Left colon (tissue), 2 donors: ENCODE data around the gene ITPKC. TPM values are rescaled to one million over a fixed set of nuclear protein-coding genes. Genes with fewer than 3 reads are reported as not detected.
"Not testable (repeated sequence)": the region's sequence is repeated elsewhere in the genome, so short reads cannot be mapped to it uniquely, and the experiment has no call there.

ENCODE experiments used
- ATAC-seq: fragments of 200-7000 bp; cut with Tn5 transposase; one replicate; pipeline ENCODE4 v1.9.1; 2020; ENCODE audit warnings: mild to moderate bottlenecking, moderate library complexity
- DNase-seq, 2 donors: peaks; one replicate each; pipeline ENCODE4 v3.0.0-alpha.2; 2020
- intact Hi-C, 2 donors: fragments of 100-400 bp; cut with DNase I in 1 of 2; cut with micrococcal nuclease in 1 of 2; formaldehyde crosslinking; loops; one replicate each; pipeline versions ENCODE4 v1.11.2 to v1.14.0; 2022; cut with DNase I, micrococcal nuclease
- total RNA-seq, 2 donors: library from RNA; stranded (reverse); fragmentation: NEBNext Ultra II Directional; extraction: Animal tissue kit (Norgen Biotek cat#: 25700); gene quantifications; one replicate each; pipeline ENCODE4 v1.2.1, GENCODE V29; 2021
- donor health status: DM: no; HTN: no; CAD: no.
- donor health status: DM: yes; HTN: yes; CAD: no.

ITPKC gene
- total RNA-seq, 2 donors from 2014 or later = 24.3 to 24.5 TPM

DNA sequence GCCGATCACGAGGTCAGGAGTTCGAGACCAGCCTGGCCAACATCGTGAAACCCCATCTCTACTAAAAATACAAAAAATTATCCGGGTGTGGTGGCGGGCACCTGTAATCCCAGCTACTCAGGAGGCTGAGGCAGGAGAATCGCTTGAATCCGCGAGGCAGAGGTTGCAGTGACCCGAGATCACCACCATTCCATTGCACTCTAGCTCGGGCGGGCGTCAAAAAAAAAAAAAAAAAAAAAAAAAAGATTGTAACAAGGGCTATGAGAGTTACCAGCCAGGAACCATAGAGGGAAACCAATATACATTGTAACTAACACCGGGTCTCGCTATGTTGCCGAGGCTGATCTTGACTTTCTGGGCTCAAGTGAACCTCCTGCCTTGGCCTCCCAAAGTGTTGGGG, 15.4 kb downstream of the ITPKC start:
- intact Hi-C loops, DNase-seq, ATAC-seq: not testable (repeated sequence)

DNA sequence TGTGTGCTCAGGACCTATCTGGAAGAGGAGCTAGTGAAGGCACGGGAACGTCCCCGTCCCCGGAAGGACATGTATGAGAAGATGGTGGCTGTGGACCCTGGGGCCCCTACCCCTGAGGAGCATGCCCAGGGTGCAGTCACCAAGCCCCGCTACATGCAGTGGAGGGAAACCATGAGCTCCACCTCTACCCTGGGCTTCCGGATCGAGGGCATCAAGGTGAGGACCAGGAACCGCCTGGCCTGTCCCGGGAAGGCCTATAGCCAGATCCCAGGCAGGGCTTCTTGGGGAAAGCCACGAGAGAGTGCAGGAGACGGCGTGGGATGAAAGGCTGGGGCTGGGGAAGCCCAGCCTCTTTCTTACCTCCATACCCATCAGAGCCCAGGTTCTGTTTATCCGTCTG, 16.2 kb downstream of the ITPKC start:
- ATAC-seq (no peak), DNase-seq (no peak)
- intact Hi-C loops = no loop called here

DNA sequence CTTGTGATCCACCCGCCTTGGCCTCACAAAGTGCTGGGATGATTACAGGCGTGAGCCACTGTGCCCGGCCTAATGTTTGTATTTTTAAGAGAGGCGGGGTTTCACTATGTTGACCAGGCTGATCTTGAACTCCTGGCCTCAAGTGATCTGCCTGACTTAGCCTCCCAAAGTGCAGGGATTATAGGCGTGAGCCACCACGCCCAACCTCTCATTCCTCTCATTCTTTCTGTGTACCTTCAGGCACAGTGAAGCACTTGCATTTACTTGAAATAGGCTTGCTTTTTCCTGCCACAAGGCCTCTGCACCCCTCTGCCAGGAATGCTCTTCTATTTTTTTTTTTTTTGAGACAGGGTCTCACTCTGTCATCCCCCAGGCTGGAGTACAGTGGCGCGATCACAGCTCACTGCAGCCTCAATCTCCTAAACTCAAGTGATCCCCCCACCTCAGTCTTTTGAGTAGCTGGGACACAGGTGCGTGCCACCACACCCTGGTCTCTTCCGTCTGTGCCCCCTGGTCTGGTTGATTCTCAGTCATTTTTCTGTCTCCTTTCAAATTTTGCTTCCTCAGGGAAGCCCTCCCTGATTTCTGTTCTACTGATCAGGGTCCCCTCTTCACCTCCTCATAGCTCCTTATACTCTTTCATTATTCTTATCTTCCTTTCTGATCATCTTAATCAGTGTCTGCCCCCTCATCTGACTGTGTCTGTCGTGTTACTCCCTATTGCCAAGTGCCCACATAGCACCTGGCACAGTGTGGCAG, 18.3 kb downstream of the ITPKC start:
- intact Hi-C loops = no loop called here
- ATAC-seq (peak; percentile 54), DNase-seq (no peak)

DNA sequence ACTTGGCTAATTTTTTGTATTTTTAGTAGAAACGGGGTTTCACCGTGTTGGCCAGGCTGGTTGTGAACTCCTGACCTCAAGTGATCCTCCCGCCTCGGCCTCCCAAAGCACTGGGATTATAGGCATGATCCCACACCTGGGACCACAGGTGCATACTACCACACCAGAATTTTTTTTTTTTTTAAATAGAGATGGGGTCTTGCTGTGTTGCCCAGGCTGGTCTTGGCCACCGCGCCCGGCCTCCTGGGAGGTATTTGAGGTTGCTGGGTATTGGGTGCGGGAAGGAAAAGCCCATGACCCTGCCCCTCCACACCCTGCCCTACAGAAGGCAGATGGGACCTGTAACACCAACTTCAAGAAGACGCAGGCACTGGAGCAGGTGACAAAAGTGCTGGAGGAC, 19.7 kb downstream of the ITPKC start:
- no peak for DNase-seq
- no peak for ATAC-seq
- intact Hi-C loops = no loop called here

DNA sequence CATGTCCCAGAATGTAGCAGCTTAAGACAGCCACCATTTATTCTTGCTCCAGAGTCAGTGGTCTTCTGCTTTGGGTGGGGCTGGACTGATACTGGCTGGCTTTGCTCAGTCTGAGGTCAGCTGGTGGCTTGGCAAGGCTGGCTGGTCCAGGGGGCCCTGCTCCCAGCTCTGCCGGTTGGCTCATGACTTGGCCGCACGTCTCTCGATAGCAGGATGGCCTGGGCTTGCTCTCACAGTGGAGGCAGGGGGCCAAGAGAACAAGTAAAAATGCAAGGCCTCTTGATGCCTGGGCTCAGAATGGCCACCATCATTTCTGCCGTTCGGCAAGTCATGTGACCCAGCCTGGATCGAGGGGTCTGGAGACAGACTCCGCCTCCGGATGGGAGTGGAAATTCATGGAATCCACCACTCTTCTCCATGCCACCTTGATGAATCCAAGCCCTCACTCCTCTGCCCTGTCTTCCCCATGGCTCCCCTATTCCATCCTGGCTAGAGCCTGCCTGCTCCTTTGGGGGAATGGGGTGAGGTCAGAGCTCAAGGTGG, 20.3 kb downstream of the ITPKC start:
- intact Hi-C loops = no loop called here

DNA sequence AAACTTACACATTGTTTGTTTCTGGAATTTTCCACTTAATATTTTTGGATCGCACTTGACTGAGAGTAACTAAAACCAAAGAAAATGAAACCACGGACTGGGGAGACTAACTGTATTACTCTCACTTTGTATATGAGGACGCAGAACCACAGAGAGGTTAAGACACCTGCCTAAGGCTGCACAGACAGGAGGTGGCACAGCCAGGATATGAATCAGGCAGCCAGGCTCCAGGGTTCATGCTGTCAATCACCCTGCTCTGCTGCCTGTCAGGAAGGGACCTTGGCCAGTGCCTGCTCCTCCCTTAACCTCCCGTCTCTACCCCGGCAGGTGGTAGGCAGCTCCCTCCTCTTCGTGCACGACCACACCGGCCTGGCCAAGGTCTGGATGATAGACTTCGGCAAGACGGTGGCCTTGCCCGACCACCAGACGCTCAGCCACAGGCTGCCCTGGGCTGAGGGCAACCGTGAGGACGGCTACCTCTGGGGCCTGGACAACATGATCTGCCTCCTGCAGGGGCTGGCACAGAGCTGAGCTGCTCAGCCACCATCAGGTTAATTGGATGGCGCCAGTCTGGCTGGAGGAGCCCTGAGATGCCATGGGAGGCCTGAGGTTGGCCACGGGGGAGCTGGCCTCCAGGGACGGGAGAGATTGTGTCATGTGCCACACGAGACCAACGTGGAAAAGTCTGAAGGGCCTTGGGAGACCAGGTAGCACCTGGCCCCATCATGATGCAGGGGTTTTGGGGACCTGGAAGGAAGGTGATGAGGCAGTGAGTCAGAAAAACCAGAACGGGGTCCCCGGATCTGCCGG, 22.3 kb downstream of the ITPKC start:
- DNase-seq (no peak), ATAC-seq (no peak)
- intact Hi-C loops = no loop called here

More for the DNA sequence above, 20.3 kb downstream of the ITPKC start:
- ATAC-seq (no peak), DNase-seq (no peak)

DNA sequence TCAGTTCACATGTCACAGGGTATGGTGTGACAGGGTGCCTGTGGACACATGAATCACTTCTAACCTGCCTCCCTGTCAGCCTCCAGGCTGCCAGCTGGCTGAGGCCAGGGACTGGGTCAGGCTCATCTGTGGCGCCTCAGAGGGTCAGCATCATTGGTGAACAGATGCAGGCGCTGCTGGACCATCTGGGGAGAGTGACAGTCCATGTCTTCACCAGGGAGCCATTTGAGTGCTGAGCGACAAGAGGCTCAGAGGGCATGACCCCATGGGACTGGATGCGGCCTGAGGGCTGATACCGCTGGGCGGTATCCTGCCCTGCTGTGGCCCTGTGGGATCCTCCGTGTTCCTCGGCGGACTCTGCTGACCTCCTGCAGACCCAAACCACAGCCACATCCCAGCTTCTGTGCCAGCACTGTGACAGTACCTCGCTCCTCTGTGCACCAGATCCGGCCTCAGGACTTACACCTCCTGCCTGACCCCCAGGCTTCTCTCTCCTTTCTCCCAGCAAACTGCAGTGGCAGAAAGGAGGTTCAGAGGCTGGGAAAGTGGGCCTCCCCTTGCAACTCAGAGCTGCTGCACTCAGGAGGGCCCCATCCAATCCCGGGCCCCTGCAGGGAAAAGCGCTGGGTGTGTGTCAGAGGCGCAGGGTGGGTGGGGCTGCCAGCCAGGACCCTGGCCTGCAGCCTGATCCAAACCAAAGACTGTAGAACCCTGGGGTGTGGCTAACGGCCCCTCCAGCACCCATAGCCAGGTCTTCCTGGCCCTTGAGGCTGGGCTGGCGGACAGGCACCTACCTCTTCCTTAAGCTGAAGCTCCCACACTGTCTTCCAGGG, 23.2 kb downstream of the ITPKC start:
- intact Hi-C loops = no loop called here
- ATAC-seq = no peak
- no peak for DNase-seq

DNA sequence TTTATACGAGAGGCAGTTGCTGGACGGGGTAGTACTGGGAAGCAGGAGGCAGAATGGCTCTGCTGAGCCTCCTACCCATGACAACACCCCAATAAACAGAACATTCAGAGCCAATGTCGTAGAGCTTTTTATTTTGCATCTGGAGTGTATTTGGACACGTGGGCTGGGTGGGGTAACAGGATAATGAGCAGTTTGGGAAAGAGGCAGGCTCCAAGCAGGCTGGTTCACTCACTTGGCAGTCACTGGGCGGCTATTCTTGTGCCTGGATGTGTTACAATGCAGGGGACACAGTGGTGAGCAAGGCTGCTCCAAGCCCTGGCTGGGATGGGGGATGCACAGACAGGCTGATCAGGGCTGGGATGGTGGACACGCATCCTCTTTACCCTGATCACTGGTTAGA, 23.8 kb downstream of the ITPKC start:
- intact Hi-C loops = no loop called here
- ATAC-seq (no peak), DNase-seq (no peak)

DNA sequence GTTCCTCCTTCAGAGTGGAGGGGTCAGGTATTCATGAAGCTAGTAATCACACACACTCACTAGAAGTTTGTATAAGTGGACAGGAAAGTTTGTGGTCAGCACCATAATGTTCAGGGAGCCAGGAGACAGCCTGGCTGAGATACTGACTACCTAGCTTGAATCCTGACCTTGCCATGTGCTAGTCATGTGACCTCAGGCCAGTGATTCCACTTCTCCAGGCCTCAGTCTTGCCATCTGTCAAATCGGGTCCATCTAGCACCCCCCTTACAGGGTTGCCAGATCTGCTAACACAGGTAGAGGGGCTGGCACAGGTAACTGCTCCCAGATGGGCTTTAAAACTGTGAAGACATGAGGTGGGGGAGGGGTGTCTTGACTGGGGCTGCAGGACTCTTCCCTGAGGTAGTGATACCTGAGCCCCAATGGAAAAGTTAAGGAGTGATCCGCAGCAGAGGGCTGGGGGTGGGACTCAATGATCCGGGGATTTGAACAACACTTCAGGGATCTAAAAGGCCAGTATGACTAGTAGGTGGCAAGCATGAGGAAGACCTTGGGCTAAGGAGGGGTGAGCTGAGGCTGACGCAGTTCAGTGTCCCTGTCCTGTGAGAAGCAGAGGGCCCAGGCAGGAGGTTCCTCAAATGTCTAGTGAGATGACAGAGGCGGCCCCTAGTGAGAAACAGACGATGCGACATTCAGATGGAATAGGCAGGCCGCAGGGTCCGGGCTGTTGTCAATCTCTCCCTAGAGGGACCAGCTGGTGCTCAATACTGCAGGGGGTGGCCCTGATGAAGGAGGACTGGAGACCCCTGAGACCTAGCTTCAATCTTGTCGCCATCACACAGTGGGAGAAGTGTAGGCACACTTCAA, 24.8 kb downstream of the ITPKC start:
- DNase-seq (no peak), ATAC-seq (no peak)
- intact Hi-C loops = no loop called here

DNA sequence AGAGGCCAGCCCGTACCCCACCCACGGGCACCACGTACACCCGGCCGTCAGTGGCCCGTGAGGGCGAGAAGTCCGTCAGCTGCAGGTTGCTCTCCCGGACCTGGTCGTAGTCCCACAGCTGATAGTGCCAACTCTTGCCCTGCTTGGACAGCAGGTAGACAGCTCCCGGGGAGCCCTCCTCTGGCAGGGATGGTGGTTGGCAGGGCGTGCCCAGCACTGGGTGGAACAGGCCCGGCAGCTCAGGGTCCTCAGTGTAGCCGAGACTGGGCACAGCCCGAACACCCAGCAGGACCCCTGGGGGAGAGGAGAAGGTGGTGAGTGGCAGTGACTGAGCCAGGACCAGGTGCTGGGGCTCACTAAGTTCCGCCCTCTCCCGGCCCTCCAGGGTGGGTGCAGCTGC, 25.6 kb downstream of the ITPKC start:
- no peak for DNase-seq
- intact Hi-C loops = no loop called here
- ATAC-seq = peak; percentile 43

DNA sequence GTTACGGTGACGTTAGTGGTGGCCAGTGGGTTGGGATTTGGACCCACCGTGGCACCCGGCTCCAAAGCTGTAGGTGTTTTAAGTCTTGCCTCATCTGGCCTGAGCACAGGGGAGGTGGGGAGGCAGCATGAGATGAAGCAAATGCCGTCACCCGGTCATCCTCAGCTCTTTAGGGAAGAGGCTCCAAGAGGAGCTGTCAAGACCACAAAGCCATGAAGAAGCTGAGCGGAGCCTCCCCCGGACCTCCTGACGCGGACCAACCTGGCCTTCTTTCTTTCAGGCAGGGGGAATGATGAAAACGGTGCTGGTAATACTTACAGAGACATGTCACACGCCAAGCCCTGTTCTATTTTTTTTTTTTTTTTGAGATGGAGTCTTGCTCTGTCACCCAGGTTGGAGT, 26.0 kb downstream of the ITPKC start:
- DNase-seq = no peak
- intact Hi-C loops = no loop called here
- no peak for ATAC-seq

DNA sequence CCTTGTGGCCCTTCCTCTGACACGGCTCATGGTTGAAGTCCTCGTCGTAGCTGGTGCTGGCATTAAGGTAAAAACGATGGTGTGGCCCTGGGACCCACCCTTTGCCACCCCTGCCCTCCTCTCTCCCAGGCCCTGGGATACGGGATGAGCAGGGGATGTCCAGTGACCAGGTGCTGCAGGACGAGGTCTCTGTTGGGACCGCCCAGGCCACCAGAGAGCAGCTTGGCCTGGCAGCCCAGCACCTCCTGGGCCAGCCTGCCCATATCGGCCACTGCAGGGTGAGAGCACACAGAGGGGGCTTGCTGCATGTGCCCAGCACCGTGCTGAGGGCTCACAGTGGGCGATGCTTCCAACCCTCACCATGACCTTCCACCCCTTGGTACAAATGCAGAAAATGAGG, 27.0 kb downstream of the ITPKC start:
- DNase-seq (no peak), ATAC-seq (no peak)
- intact Hi-C loops = no loop called here

DNA sequence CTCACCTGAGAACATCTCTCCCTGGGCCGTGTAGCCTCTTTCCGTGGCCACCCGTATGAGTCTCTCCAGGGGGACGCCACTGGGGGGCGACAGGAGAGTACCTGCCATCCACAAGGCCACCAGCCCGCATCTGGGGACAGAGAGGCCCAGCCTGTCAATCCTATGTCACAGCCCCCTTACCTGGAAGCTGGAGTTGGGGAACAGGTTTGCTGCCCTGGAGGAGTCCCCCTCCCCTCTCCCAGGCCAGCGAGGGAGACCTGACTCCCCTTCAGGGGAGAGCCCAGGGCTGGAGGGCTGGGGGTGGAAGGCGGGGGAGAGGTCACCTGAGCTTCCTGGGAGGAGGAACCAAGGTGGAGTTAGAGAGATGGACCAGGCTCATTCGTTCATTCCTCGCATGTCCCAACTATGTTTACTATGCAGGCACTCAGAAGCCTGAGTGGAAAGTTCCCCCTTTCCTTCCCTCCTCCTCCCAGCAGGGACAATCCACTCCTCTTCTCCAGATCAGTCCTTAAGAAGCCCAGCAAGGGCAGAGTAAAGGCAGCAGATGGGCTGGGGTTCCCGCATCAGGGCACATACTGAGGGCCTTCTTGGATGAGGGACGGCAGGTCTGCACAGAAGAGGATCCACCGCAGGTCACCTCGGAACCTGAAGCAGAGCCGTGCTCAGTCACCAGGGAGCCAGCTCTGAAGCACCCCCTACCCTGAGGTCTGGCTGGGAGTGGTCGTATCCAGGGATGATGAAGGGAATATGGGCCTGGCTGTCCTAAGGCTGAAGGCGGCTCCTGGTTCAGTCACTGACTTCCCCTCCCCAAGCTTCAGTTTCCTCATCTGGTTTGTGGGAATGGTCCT, 27.9 kb downstream of the ITPKC start:
- intact Hi-C loops = no loop called here
- DNase-seq (no peak), ATAC-seq (peak; percentile 11)

DNA sequence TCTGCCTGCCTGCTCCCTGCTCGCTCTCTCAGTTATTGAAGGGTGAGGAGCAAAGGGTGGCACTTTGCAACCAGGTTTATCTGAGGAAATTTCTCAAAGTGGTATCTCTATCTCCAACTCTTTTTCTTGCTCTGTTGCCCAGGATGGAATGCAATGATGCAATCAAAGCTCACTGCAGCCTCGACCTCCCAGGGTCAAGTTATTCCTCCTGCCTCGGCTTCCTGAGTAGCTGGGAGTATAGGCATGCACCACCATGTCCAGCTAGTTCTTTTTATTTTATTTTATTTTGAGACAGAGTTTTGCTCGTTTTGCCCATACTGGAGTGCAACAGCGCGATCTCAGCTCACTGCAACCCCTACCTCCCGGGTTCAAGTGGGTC, 28.5 kb downstream of the ITPKC start:
- DNase-seq = no peak
- no peak for ATAC-seq
- intact Hi-C loops = no loop called here

DNA sequence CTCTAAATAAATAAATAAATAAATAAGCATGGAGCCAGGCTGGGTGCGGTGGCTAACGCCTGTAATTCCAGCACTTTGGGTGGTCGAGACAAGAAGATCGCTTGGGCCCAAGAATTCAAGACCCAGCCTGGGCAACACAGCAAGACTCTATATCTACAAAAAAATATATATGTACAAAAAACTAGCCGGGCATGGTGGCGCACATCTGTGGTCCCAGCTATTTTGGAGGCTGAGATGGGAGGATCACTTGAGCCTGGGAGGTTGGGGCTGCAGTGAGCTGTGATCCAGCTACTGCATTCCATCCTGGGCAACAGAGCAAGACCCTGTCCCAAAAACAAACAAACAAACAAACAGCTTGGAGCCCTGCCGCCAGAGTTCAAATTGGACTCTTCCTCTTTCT, 30.6 kb downstream of the ITPKC start:
- intact Hi-C loops = no loop called here
- DNase-seq (no peak), ATAC-seq (no peak)

DNA sequence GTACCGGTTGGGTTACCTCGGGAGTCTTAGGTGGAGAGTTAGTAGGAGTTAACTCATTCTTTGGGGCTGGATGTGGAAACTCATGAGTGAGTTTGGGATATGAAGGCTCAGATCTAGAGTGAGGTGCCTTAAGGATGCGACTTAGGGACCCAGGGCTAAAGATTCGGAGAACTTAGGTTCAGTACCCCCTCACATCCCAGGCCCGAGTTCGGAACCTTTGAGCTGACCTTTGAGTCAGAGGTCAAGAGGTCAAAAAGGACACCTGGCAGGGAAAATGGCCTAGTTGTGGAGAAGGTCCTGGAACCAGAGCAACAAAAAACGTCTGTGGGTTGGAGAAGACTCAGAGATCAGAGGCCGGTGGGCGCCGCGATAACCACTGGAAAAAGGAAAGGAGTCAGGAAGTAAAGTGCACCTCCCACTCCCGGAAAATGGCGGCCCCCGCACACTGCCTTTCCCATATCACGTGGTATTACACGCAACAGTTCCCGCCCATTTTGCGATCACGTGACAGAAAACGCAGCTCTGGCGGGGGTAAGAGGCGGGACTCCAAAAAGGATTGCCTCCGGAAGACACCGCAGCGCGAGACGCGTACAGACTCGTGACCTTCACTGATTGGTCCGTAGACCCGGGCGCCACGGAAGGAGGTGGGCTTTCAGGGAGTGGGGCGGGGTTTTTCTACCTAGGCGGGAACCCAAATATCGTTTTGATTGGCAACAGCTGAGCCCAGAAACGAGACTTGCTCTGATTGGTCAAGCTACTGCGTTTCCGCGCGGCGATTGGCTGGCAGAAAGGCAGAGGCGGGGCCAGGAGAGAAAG, 33.4 kb downstream of the ITPKC start, which contains the start of gene ACTMAP:
Gene ACTMAP (minus strand): TSS at position 420 of the 816 bp plus-strand sequence. CDS start 674 bp downstream, outside the sequence.
- intact Hi-C loops = no loop called here
- DNase-seq (peak; percentile 100), ATAC-seq (peak; percentile 79)
